MM.1S (cell line): ENCODE measurements around the gene CADM2.

ENCODE experiments used
- DNase-seq: peaks from one replicate; pipeline ENCODE4 v3.0.0-alpha.2; 2015
- H2AFZ ChIP-seq: fragments of 300-600 bp; sonication (generic); 2 replicates; pipeline ENCODE4 v1.6.0; 2016; ENCODE audit warnings: antibody characterized with exemption, low read length
- H3F3A ChIP-seq: fragments of 300-600 bp; sonication (generic); 2 replicates; pipeline ENCODE4 v1.6.1; 2016; ENCODE audit warnings: mild to moderate bottlenecking, antibody characterized with exemption, low read length, moderate library complexity, mixed read lengths; ENCODE audit not compliant: insufficient read depth
- H3K27ac ChIP-seq: fragments of 300-600 bp; sonication (generic); 2 replicates; pipeline ENCODE4 v1.5.1; 2016; ENCODE audit warnings: mild to moderate bottlenecking, low read length
- H3K27me3 ChIP-seq: fragments of 300-600 bp; sonication (generic); replicated peaks from 2 replicates; pipeline ENCODE4 v1.6.0; 2016; ENCODE audit warnings: low read length; ENCODE audit not compliant: insufficient read depth
- H3K36me3 ChIP-seq: fragments of 300-600 bp; sonication (generic); replicated peaks from 2 replicates; pipeline ENCODE4 v1.6.1; 2016; ENCODE audit warnings: mild to moderate bottlenecking, low read length, mixed read lengths; ENCODE audit not compliant: insufficient read depth
- H3K4me1 ChIP-seq: fragments of 300-600 bp; sonication (generic); 2 replicates; pipeline ENCODE4 v1.6.1; 2016; ENCODE audit warnings: low read length, mixed read lengths
- H3K4me2 ChIP-seq: fragments of 300-600 bp; sonication (generic); 2 replicates; pipeline ENCODE4 v1.6.0; 2016; ENCODE audit warnings: low read depth, low read length
- H3K4me3 ChIP-seq: fragments of 300-600 bp; sonication (generic); 2 replicates; pipeline ENCODE4 v1.5.1; 2016; ENCODE audit warnings: low read length, mixed read lengths
- H3K79me2 ChIP-seq: fragments of 300-600 bp; sonication (generic); 2 replicates; pipeline ENCODE4 v1.6.1; 2016; ENCODE audit warnings: mixed run types, low read length, mixed read lengths
- H3K9ac ChIP-seq: fragments of 300-600 bp; sonication (generic); 2 replicates; pipeline ENCODE4 v1.6.1; 2016; ENCODE audit warnings: low read length, mixed read lengths
- H3K9me2 ChIP-seq: fragments of 300-600 bp; sonication (generic); replicated peaks from 2 replicates; pipeline ENCODE4 v1.6.1; 2016; ENCODE audit warnings: mild to moderate bottlenecking, low read length, mixed read lengths; ENCODE audit not compliant: insufficient read depth
- H3K9me3 ChIP-seq: fragments of 300-600 bp; sonication (generic); replicated peaks from 2 replicates; pipeline ENCODE4 v1.6.1; 2016; ENCODE audit warnings: mild to moderate bottlenecking, low read length, mixed read lengths; ENCODE audit not compliant: insufficient read depth
- H4K20me1 ChIP-seq: fragments of 300-600 bp; sonication (generic); 2 replicates; pipeline ENCODE4 v1.6.1; 2016; ENCODE audit warnings: mild to moderate bottlenecking, low read length, moderate library complexity, mixed read lengths; ENCODE audit not compliant: insufficient read depth
- EZH2 ChIP-seq: fragments of 300-600 bp; sonication (generic); optimal IDR thresholded peaks from 2 replicates; pipeline ENCODE3; 2017; ENCODE audit warnings: low read depth, mild to moderate bottlenecking, antibody characterized with exemption, low read length, mixed read lengths
- EZH2phosphoT487 ChIP-seq: fragments of 300-600 bp; sonication (generic); IDR thresholded peaks from 2 replicates; pipeline ENCODE4 v1.6.1; 2018; ENCODE audit warnings: antibody characterized with exemption, low read length
- TF ChIP-seq, protein P1 (sequence below): fragments of 300-600 bp; sonication (generic); IDR thresholded peaks from 2 replicates; pipeline ENCODE4 v1.5.1; 2016; ENCODE audit warnings: antibody characterized with exemption, low read length, mixed read lengths

The CADM2 gene

DNA sequence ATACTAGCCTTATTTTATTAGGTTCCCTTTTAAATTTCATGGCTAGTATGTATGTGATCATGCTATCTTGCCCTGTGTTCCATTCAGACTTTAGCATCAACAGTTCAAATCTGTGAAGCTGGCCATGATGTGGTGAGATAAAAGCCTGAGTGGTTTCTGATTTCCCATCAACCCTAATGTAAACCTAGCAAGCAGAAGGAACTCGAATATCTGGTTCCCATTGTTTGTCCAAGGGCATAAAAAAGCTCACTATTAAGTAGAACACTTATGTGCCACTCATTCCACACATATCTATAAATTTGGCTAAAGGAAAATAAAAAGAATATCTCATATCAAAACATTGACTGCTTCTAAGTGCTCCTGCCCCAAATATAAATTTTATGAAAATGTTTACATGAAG, 311.7 kb downstream of the CADM2 start:
- TF ChIP-seq EZH2 (no peak), EZH2phosphoT487 (no peak)
- TF ChIP-seq, protein P1, sequence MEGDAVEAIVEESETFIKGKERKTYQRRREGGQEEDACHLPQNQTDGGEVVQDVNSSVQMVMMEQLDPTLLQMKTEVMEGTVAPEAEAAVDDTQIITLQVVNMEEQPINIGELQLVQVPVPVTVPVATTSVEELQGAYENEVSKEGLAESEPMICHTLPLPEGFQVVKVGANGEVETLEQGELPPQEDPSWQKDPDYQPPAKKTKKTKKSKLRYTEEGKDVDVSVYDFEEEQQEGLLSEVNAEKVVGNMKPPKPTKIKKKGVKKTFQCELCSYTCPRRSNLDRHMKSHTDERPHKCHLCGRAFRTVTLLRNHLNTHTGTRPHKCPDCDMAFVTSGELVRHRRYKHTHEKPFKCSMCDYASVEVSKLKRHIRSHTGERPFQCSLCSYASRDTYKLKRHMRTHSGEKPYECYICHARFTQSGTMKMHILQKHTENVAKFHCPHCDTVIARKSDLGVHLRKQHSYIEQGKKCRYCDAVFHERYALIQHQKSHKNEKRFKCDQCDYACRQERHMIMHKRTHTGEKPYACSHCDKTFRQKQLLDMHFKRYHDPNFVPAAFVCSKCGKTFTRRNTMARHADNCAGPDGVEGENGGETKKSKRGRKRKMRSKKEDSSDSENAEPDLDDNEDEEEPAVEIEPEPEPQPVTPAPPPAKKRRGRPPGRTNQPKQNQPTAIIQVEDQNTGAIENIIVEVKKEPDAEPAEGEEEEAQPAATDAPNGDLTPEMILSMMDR, result no peak
- Histone ChIP-seq H3K9me3 (no peaks in the 10 kb centered on the region), H3K4me3 (no peak overlapping the region)

DNA sequence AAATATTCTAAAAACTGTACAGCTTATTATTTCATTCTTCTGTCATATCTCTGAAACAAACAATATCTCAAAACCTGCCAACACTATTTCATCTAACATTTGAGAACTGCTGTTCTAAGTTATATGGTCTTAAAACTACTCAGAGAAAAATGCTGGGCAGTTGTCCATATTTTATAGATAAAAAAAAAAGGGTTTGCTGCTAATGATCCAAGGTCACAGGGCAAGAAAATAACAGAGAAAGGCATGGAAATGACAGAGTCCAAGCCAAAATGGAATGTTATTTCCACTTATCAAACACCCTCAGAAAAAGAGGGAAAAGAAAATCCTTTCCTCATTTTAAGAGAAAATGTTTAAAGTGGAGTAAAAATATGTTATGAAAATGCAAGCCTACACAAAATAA, 313.1 kb downstream of the CADM2 start:
- Histone ChIP-seq H3K36me3 (no peaks in the 10 kb centered on the region), H4K20me1 (no peaks in the 10 kb centered on the region), H3K9ac (no peak overlapping the region), H3K27me3 (no peaks in the 10 kb centered on the region), H3K79me2 (no peaks in the 10 kb centered on the region), H3K9me2 (no peaks in the 10 kb centered on the region), H3K27ac (no peak overlapping the region), H3K9me3 (no peaks in the 10 kb centered on the region), H3K4me1 (0 out of 2 replicates have a peak, but pooled peaks cover 8% of the 10 kb centered on the region), H3K4me2 (no peak overlapping the region), H3K4me3 (no peak overlapping the region), H2AFZ (no peak overlapping the region), H3F3A (no peaks in the 10 kb centered on the region)
- TF ChIP-seq EZH2 (no peak), EZH2phosphoT487 (no peak)
- TF ChIP-seq, protein P1, result no peak
- DNase-seq, result no peak

More for the DNA sequence above, 311.7 kb downstream of the CADM2 start:
- H3K4me1 ChIP-seq, result 0 out of 2 replicates have a peak, but pooled peaks cover 8% of the 10 kb centered on the region
- H3K27me3 ChIP-seq, result no peaks in the 10 kb centered on the region
- no peaks in the 10 kb centered on the region for H3K9me2 ChIP-seq
- no peak overlapping the region for H3K4me2 ChIP-seq
- H3K9ac ChIP-seq, result no peak overlapping the region
- no peak for DNase-seq
- no peaks in the 10 kb centered on the region for H3K79me2 ChIP-seq
- H3F3A ChIP-seq, result no peaks in the 10 kb centered on the region
- H3K27ac ChIP-seq, result no peak overlapping the region
- H2AFZ ChIP-seq, result no peak overlapping the region
- H4K20me1 ChIP-seq, result no peaks in the 10 kb centered on the region
- H3K36me3 ChIP-seq, result no peaks in the 10 kb centered on the region

DNA sequence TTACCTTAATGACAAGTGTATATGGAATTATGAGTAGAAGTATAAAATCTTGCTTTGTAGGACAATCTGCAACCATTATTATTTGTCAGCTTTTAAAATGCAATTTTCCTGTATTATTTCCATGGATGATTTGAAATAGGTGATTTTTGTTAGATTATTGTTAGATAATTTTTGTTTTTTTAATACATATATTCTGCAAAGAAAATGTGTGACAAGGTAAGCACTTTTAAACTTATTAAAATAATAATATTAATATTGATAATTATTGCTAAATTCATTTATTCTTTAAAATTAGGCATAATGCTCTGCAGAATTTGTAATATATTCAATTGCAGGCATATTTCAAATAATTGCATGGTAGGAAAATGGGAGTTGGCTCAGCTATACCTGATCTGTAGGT, 329.5 kb downstream of the CADM2 start:
- no peaks in the 10 kb centered on the region for H3K4me1 ChIP-seq
- no peak for DNase-seq
- H3K27ac ChIP-seq, result no peak overlapping the region
- H3K79me2 ChIP-seq, result no peaks in the 10 kb centered on the region
- no peak overlapping the region for H3K4me3 ChIP-seq
- H3K36me3 ChIP-seq, result no peaks in the 10 kb centered on the region
- H3K9me3 ChIP-seq, result no peaks in the 10 kb centered on the region
- no peaks in the 10 kb centered on the region for H4K20me1 ChIP-seq
- H3K9ac ChIP-seq, result no peak overlapping the region
- H3K4me2 ChIP-seq, result no peak overlapping the region
- H3K27me3 ChIP-seq, result no peaks in the 10 kb centered on the region
- no peak overlapping the region for H2AFZ ChIP-seq
- TF ChIP-seq, protein P1, result no peak
- TF ChIP-seq EZH2, result no peak
- no peak for TF ChIP-seq EZH2phosphoT487
- no peaks in the 10 kb centered on the region for H3K9me2 ChIP-seq
- no peaks in the 10 kb centered on the region for H3F3A ChIP-seq
